Measurements from ENCODE around the gene GCSH.
"Not testable (repeated sequence)": the region's sequence is repeated elsewhere in the genome, so short reads cannot be mapped to it uniquely, and the experiment has no call there.

Gene GCSH

GRCh38 chr16:81095953-81096714 lies at the start of gene GCSH:
Gene GCSH, minus strand, starts transcription at chr16:81096395. Its CDS starts 117 bp downstream, at chr16:81096278.
- DNase-seq, result peak; percentile 86

DNA sequence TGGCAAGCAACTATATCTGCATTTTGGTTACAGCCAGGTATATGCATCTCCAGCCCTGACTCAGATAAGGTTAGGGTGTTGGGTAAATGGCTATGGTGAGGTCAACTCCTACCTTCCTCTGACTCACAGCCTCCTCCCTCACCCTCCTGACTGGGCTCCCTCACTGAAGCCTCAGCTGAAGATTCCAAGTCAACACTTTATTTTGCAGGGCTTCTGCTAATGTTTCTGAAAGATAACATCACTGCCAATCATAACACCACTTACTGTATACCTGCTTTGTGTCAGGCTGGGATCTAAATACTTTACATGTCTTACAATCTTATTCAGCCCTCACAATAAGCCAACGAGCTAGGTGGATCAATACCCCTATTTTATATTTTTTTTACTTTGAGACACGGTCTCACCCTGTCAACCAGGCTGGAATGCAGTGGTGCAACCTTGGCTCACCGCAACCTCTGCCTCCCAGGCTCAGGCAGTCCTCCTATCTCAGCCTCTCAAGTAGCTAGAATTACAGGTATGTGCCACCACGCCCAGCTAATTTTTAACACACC lies 47.8 kb upstream of the GCSH start:
- no peak for DNase-seq

GRCh38 chr16:81142864-81143263 lies 46.7 kb upstream of the GCSH start:
- DNase-seq, result no peak

DNA sequence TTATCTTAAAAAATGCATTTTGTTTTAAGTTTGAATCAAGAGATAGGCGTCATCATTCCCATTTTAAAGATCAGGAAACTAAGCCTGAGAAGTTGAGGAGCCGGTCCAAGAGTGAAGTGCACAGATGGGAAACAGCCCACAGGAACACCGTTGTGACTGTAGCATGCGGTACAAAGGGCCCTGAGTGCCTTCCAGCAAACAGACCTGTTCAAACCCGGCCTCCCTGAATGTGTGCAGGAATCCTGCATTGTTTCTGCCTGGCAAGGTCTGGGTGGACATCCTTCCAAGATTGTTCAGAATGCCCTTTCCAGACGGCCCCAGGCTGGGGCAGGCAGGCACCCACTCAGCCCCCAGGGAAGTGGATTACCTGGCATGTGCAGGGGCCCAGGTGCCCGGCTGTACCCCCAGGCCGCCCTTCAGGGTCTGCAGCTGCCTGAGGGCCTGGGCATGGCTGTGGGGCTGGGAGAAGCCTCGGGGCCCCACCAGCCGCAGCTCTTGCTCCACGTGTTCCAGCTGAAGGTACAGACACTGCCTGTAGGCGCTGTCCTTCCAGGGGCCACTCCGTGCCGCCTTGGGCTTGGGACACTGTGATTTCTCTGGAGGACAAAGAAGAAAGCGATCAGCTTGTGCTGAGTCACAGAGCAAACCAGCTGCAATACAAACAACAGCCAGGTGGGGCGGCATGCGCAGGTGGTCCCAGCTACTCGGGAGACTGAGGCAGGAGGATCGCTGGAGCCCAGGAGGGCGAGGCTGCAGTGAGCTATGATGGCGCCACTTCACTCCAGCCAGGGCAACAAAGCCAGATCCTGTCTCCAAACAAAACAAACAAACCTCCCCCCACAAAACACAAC lies 45.0 kb upstream of the GCSH start:
- DNase-seq, result no peak

DNA sequence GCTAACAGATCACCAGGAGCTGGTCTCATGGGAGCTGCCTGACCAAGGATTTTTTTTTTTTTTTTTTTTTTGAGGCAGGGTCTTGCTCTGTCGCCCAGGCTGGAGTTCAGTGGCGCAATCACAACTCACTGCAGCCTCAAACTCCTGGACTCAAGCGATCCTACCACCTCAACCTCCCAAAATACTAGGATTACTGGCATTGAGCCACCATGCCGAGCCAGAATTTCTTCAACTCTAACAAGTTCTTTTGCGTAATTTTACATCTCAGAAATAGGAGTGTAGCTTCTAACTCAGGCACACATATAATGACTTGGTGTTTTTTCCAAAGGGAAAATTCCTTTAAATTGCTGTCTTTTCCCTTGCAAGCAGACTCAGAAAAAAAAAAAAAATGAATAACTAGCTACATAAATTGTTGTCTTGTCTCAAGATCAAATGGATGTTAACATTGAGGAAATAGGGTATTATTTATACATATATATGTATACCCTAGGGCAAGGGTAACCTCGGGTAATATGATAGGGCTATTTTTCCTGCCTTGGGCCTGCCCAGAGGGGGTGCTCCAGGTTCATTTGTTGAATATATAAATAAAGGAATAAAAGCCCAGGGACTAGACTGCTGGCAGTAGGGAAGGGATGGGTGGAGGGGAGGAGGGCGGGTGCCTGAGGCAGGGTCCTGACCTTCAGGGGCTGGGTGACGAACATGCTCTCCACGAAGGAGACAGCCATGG lies 42.8 kb upstream of the GCSH start:
- no peak for DNase-seq

GRCh38 chr16:81137754-81138153 lies 41.6 kb upstream of the GCSH start:
- DNase-seq, result no peak

DNA sequence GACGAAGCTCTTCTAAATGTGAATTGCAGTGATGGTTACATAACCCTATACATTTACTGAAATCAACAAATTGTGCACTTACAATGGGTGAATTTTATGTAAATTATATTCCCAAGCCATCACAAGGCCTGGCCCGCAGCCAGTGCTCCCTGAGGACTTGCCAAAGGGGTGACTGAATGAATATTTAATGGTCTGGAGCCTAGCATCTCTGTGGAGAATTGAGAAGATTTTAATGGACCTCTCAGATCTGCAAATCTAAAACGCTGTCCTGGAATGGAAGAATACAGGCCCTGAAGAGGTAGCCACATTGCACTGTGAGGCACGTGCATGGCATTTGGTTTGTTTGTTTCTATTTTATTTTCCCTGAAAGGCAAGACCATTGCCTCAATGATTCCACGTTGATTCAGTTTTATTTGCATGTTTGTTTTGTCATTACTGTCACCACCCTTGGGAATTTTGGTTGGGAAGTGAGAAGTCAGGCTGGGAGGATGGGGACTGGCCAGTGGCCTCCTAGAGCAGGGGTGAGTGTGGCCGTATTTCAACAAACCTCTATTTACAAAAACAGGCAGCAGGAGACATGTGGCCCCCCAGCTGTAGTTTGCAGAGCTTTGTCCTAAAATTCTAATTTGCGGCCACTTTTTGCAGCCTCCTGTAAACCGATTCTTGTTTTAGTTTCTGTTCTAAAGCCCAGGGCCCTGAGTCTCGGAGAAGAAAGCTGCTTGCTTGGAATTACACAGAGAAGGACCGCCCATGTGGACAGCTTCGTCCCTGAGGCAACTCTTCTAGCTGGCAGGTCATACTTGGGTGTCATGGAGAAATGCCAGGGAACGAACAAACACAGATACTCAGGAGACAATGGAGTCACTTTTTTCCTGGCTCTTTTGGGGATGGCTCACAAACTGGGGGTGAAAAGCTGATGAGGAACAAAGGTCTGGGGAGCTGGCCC lies 40.5 kb upstream of the GCSH start:
- no peak for DNase-seq

GRCh38 chr16:81130126-81130525 lies 33.9 kb upstream of the GCSH start:
- DNase-seq, result no peak

DNA sequence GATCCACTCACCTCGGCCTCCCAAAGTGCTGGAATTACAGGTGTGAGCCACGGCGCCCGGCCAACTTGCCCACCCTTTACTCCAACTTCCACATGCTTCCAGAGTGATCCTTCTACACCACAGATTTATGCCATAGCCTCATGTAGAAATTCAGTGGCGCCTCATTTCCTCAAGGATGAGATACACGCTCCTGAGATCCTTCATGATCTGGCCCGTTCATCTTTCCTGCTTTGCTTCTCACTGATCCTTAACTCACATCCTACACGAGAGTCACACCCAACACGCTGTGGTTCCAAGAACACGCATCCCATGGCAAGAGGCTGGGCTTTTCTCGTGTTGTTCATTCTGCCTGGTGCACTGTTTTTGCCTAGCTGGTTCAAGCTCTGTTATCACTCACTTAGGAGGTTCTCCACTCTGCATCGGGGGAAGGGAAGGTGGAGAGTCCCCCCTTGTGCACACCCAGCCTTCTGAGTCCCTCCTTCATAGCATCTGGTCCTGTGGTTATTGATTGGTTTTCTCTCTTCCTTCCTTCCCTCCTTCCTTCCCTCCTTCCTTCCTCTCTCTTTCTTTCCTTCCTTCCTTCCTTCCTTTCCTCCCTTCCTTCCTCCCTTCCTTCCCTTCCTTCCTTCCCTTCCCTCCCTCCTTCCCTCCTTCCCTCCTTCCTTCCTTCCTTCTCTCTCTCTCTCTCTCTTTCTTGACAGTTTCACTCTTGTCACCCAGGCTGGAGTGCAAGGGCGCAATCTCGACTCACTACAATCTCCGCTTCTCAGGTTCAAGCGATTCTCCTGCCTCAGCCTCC lies 32.7 kb upstream of the GCSH start:
- no peak for DNase-seq

DNA sequence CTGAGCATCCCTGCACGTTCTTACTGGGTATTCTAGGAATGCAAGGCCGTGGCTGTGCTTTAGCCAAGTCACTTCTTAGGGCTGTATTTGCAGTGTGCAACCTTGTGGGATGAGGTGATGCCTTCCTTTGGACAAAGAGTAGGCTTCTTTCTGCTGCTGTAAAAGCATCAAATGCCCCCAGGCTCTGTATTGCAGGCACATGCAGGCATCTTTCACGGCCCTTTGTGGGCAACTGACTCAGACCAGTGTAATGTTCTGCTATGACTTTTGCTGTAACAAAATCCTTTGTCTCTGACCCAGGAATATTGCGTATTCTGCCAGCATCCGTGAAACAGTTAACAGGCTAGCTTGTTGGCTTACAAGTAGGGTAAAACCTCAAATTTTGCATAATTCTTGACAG lies 30.9 kb upstream of the GCSH start:
- no peak for DNase-seq

DNA sequence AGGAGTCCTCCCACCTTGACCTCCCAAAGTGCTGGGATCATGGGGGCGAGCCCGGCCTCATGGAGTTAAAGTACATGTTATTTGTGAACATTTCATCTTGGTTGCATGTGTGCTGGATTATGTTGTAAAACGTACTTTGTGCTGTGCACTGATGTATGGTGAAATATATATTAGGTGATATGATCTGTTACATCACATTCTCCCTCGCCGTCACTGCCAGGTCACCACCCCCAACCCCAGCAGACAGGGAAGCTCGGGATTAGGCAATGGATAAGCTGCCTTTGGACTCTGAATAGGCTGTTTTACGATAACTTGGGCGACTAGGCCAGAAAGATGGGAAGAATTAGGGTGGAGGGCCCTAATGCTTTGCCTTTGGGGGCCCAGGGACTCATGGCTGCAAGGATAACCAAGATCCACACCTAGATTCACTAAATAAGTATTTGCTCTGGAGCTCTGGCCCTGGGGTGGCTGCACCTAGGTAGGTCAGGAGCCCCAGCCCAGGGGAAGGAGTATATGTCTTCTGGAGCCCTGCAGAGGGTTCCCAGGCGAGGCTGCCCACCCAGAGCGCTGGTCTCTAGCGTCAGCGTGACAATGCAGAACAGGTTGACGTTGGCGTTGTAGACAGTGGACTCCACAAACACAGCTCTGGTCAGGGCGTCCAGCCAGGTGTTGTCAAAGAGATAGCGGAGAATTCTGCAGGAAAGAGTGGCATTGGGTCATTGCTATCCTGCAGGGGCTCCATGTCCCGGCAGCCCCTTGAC lies 27.1 kb upstream of the GCSH start:
- DNase-seq, result no peak

DNA sequence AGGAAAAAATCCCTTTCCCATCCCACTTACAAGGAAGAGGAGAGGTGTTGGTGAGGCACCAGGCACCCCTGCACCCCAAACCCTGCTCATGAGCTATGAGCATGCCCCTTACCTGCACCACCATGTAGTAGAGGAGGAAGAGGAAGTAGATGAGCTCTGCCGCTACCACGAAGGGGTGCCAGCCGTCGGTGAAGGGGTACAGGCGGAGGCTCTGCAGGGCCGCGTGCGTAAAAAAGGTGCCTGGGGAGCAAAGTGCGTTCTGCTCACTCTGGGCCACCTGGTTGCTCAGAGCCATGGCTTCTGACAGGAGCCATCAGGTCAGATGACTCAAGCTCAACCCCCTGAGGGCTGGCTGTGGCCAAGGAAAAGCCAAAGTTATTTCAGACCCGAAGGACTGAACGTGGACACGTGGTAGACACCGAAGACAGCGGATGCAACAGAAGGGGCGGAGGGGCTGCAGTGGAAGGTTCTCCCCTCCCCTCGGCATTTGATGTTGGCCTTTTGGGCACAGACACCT lies 25.3 kb upstream of the GCSH start:
- DNase-seq, result no peak

DNA sequence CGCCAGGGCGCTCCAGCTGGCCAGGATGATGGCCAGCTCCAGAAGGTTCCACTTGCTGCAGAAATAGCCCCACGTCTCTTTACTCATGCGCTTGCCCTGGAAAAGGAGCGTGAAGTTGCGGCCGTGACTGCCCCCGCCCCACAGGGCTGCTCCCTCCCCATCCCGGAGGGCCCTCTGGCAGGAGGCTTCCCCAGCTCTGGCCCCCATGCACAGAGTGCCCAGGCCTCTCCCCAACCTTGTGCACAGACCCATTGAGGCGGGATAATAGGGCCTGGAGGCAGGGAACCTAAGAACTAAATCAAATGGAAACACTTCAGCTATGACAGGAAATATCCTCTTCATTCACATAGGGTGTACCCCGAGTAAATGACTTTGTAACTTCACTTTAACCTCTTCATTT lies 21.2 kb upstream of the GCSH start:
- no peak for DNase-seq

- no peak for DNase-seq
These were observed 20.1 kb upstream of the GCSH start for GRCh38 chr16:81116285-81116684.

GRCh38 chr16:81112453-81112852 lies 16.3 kb upstream of the GCSH start:
- DNase-seq, result no peak

DNA sequence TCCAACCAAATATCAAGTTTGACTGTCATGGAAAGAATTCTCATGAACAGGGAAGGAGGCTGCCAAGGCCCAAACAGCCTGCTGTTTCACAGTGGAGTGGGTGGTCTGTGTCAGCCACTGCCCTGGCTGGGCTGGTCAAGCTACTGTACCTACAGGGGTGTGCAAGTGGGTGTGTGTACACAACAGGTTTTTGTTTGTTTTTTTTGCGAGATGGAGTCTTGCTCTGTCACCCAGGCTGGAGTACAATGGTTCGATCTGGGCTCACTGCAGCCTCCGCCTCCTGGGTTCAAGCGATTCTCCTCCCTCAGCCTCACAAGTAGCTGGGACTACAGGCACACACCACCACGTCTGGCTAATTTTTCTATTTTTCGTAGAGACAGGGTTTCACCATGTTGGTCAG lies 13.1 kb upstream of the GCSH start:
- DNase-seq, result not testable (repeated sequence)

DNA sequence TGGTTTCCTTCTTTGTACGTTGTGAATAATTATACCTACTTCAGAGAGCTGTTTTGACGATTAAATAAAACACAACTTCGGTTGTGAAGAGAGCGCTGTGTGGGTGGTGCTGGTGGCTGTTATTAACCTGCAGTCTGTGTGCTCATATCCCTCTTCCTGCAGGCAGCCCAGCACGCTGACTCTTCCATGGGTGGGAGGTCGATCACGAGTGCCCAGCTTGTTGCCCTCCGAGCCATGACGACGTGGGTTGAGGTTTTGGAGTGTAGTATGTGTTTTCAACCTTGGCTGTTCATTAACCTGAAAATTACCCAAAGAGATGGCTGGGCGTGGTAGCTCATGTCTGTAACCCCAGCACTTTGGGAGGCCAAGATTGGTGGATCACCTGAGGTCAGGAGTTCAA lies 11.3 kb upstream of the GCSH start:
- no peak for DNase-seq

DNA sequence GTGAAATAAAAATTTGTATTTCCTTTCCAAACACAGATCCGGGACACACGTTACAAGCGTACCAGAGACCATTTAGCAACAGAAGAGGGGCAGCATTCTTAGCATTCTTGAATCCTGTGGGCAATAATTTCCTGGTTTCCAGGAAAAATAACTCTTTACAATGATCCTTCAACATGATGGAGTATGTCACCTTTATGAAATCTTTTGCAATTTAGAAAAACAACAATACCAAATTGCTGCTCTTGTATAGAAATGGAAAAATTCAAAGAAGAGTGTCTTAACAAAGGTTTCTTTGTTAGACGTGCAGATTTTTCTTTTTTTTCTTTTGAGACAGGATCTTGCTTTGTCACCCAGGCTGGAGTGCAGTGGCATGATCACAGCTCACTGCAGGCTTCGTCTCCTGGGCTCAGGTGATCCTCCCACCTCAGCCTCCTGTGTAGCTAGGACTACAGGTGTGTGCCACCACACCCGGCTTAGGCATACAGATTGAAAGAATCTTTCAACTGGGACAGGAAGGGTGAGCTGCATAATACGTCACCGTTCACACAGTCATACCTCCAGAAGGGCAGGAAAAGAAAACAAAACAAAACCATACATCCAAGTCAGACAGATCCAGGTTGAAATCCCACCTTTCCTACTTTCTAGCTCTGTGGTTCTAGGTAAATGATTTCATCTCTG lies 10.8 kb upstream of the GCSH start:
- DNase-seq, result no peak

DNA sequence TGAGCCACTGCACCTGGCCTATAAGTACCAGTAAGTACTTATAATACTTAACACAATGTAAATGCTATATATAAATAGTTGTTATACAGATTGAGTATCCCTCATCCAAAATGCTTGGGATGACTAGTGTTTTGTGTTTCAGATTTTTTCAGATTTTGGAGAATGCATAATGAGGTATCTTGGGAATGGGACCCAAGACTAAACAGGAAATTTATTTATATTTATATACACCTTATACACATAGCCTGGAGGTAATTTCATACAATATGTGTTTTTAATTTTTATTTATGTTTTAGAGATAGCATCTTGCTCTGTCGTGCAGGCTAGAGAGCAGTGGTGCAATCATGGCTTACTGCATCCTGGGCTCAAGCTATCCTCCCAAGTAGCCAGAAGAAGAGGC lies 9.8 kb upstream of the GCSH start:
- no peak for DNase-seq

DNA sequence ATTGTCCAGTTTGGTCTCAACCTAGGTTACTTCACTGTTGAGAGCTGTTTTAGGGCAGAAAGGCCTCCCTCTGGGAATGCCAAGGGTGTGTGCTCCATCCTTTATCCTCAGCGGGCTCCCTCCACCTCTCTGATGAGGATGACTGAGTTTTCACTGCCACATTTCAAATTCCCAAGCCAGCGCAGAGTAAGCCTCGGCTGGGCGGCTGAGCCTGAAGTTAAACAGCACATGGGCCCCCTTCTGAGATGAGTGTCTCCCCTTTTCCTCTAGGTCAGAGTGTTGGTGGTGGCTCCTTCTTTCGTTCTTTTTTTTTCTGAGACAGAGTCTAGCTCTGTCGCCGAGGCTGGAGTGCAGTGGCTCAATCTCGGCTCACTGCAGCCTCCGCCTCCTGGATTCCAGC lies 5.5 kb upstream of the GCSH start:
- no peak for DNase-seq
